ENCODE results near the gene TNN.

TNN gene

GRCh38 chr1:175114996-175115395 is 47.4 kb downstream of the TNN start:
- DNase-seq, result no peak

- no peak for DNase-seq
These were observed 48.7 kb downstream of the TNN start for GRCh38 chr1:175116210-175116798.

- DNase-seq, result no peak
These were observed 49.3 kb downstream of the TNN start for GRCh38 chr1:175116903-175117302.

- DNase-seq, result no peak
These were observed 51.0 kb downstream of the TNN start for GRCh38 chr1:175118375-175119367.

- no peak for DNase-seq
These were observed 52.9 kb downstream of the TNN start for GRCh38 chr1:175120511-175120910.

- no peak for DNase-seq
These were observed 57.2 kb downstream of the TNN start for GRCh38 chr1:175124861-175125260.

GRCh38 chr1:175126347-175126746 is 58.7 kb downstream of the TNN start:
- DNase-seq, result no peak

- no peak for DNase-seq
These were observed 59.9 kb downstream of the TNN start for GRCh38 chr1:175127565-175127964.

GRCh38 chr1:175128523-175128922 is 60.9 kb downstream of the TNN start:
- no peak for DNase-seq

GRCh38 chr1:175129182-175129581 is 61.5 kb downstream of the TNN start:
- DNase-seq, result no peak

GRCh38 chr1:175129644-175129996 is 62.0 kb downstream of the TNN start:
- DNase-seq, result no peak

- no peak for DNase-seq
These were observed 62.5 kb downstream of the TNN start for GRCh38 chr1:175129997-175130648.

- DNase-seq, result no peak
These were observed 63.0 kb downstream of the TNN start for GRCh38 chr1:175130649-175131045.

- DNase-seq, result no peak
These were observed 63.5 kb downstream of the TNN start for GRCh38 chr1:175131095-175131494.

GRCh38 chr1:175132436-175132835 is 64.8 kb downstream of the TNN start:
- DNase-seq, result no peak

GRCh38 chr1:175133673-175134435 is 66.2 kb downstream of the TNN start:
- no peak for DNase-seq

GRCh38 chr1:175134500-175134899 is 66.9 kb downstream of the TNN start:
- no peak for DNase-seq

- no peak for DNase-seq
These were observed 68.6 kb downstream of the TNN start for GRCh38 chr1:175136246-175136645.

GRCh38 chr1:175137369-175137768 is 69.7 kb downstream of the TNN start:
- DNase-seq, result no peak

GRCh38 chr1:175138579-175138978 is 70.9 kb downstream of the TNN start:
- no peak for DNase-seq

GRCh38 chr1:175145899-175146528 is 78.4 kb downstream of the TNN start:
- no peak for DNase-seq

GRCh38 chr1:175146529-175147213 is 79.0 kb downstream of the TNN start:
- peak; percentile 81 to 82 for DNase-seq
